Measurements from ENCODE around the gene COPB2. TPM values are rescaled to one million over a fixed set of nuclear protein-coding genes. Genes with fewer than 3 reads are reported as not detected.

Gene COPB2
- total RNA-seq, 1 donor from 2014 or later: 86.1 TPM

- H3K9ac ChIP-seq: no peak overlapping the region
- no peak overlapping the region for H3K4me3 Mint-ChIP-seq
- H3K27ac ChIP-seq: no peak overlapping the region
- no peak for DNase-seq (ENCODE audit: low spot score)
- H3K9me3 Mint-ChIP-seq: no peaks in the 10 kb centered on the region
- H3K4me2 ChIP-seq: no peak overlapping the region
- TF ChIP-seq EZH2phosphoT487 (IDR thresholded peaks at IDR 0.05): no peak
- TF ChIP-seq, protein P1, sequence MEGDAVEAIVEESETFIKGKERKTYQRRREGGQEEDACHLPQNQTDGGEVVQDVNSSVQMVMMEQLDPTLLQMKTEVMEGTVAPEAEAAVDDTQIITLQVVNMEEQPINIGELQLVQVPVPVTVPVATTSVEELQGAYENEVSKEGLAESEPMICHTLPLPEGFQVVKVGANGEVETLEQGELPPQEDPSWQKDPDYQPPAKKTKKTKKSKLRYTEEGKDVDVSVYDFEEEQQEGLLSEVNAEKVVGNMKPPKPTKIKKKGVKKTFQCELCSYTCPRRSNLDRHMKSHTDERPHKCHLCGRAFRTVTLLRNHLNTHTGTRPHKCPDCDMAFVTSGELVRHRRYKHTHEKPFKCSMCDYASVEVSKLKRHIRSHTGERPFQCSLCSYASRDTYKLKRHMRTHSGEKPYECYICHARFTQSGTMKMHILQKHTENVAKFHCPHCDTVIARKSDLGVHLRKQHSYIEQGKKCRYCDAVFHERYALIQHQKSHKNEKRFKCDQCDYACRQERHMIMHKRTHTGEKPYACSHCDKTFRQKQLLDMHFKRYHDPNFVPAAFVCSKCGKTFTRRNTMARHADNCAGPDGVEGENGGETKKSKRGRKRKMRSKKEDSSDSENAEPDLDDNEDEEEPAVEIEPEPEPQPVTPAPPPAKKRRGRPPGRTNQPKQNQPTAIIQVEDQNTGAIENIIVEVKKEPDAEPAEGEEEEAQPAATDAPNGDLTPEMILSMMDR (IDR thresholded peaks at IDR 0.05): no peak
- no peak for TF ChIP-seq EZH2 (IDR thresholded peaks at IDR 0.05)
- H3F3A ChIP-seq (ENCODE audit: low read depth): no peaks in the 10 kb centered on the region
- H3K27me3 Mint-ChIP-seq (ENCODE audit: insufficient read depth, low read depth): peaks cover 6% of the 10 kb centered on the region
- no peaks in the 10 kb centered on the region for H3K36me3 Mint-ChIP-seq
- H3K4me1 ChIP-seq: peaks cover 8% of the 10 kb centered on the region
- no peak overlapping the region for H3K4me3 ChIP-seq
- H2AFZ ChIP-seq (replicated peaks): no peak overlapping the region
- no peak overlapping the region for H3K27ac Mint-ChIP-seq
- no peaks in the 10 kb centered on the region for H4K20me1 ChIP-seq (ENCODE audit: low read depth)
- H3K36me3 ChIP-seq: no peaks in the 10 kb centered on the region
- H3K9me3 ChIP-seq (ENCODE audit: low read depth): no peaks in the 10 kb centered on the region
- H3K27me3 ChIP-seq: peaks cover 62% of the 10 kb centered on the region
- peaks cover 29% of the 10 kb centered on the region for H3K79me2 ChIP-seq (ENCODE audit: low read depth)
- H3K4me1 Mint-ChIP-seq: no peaks in the 10 kb centered on the region
Measured at GRCh38 chr3:139342054-139342453, 47.4 kb downstream of the COPB2 start.

- DNase-seq (ENCODE audit: low spot score): no peak
- H3K4me1 Mint-ChIP-seq: no peaks in the 10 kb centered on the region
- Histone ChIP-seq H3K4me3 (no peak overlapping the region), H3K9me3 (ENCODE audit: low read depth) (no peaks in the 10 kb centered on the region), H3K36me3 (no peaks in the 10 kb centered on the region), H3K79me2 (ENCODE audit: low read depth) (peaks cover 20% of the 10 kb centered on the region), H3K4me1 (peaks cover 8% of the 10 kb centered on the region), H3K4me2 (no peak overlapping the region), H3K27ac (no peak overlapping the region), H2AFZ (replicated peaks) (no peak overlapping the region), H4K20me1 (ENCODE audit: low read depth) (no peaks in the 10 kb centered on the region), H3F3A (ENCODE audit: low read depth) (no peaks in the 10 kb centered on the region), H3K9ac (no peak overlapping the region), H3K27me3 (peaks cover 66% of the 10 kb centered on the region)
- no peak for TF ChIP-seq EZH2 (IDR thresholded peaks at IDR 0.05)
- TF ChIP-seq, protein P1 (IDR thresholded peaks at IDR 0.05): no peak
- no peak for TF ChIP-seq EZH2phosphoT487 (IDR thresholded peaks at IDR 0.05)
- H3K36me3 Mint-ChIP-seq: no peaks in the 10 kb centered on the region
- peaks cover 6% of the 10 kb centered on the region for H3K27me3 Mint-ChIP-seq (ENCODE audit: insufficient read depth, low read depth)
- no peak overlapping the region for H3K4me3 Mint-ChIP-seq
- no peaks in the 10 kb centered on the region for H3K9me3 Mint-ChIP-seq
- no peak overlapping the region for H3K27ac Mint-ChIP-seq
Measured at GRCh38 chr3:139340784-139341183, 48.7 kb downstream of the COPB2 start.

- Mint-ChIP-seq H3K9me3 (no peaks in the 10 kb centered on the region), H3K36me3 (no peaks in the 10 kb centered on the region), H3K27me3 (ENCODE audit: insufficient read depth, low read depth) (peaks cover 6% of the 10 kb centered on the region), H3K4me3 (no peak overlapping the region), H3K27ac (no peak overlapping the region), H3K4me1 (no peaks in the 10 kb centered on the region)
- no peak overlapping the region for H3K9ac ChIP-seq
- TF ChIP-seq EZH2phosphoT487 (IDR thresholded peaks at IDR 0.05): no peak
- TF ChIP-seq, protein P1 (IDR thresholded peaks at IDR 0.05): no peak
- no peak for TF ChIP-seq EZH2 (IDR thresholded peaks at IDR 0.05)
- no peaks in the 10 kb centered on the region for H4K20me1 ChIP-seq (ENCODE audit: low read depth)
- H3K27ac ChIP-seq: no peak overlapping the region
- peaks cover 66% of the 10 kb centered on the region for H3K27me3 ChIP-seq
- no peaks in the 10 kb centered on the region for H3K4me1 ChIP-seq
- H3K79me2 ChIP-seq (ENCODE audit: low read depth): peaks cover 5% of the 10 kb centered on the region
- H3F3A ChIP-seq (ENCODE audit: low read depth): no peaks in the 10 kb centered on the region
- DNase-seq (ENCODE audit: low spot score): no peak
- no peak overlapping the region for H3K4me3 ChIP-seq
- H3K36me3 ChIP-seq: no peaks in the 10 kb centered on the region
- no peak overlapping the region for H3K4me2 ChIP-seq
- no peak overlapping the region for H2AFZ ChIP-seq (replicated peaks)
- no peaks in the 10 kb centered on the region for H3K9me3 ChIP-seq (ENCODE audit: low read depth)
Measured at GRCh38 chr3:139339219-139339906, 50.1 kb downstream of the COPB2 start.
